Trophoblast cell (in vitro differentiated cells and primary cell): ENCODE results near the gene HSPB6.
"Not testable (repeated sequence)": the region's sequence is repeated elsewhere in the genome, so short reads cannot be mapped to it uniquely, and the experiment has no call there.

ENCODE experiments used
- DNase-seq, 2 donors: peaks; one replicate each; pipeline ENCODE4 v3.0.0-alpha.2; 2016
- H2AFZ ChIP-seq: 2 replicates; pipeline ENCODE4 v1.6.1; 2013; ENCODE audit warnings: low read length, moderate library complexity, mild to moderate bottlenecking; ENCODE audit not compliant: insufficient read depth, poor library complexity
- H2AK5ac ChIP-seq: 2 replicates; pipeline ENCODE4 v1.6.1; 2013; ENCODE audit warnings: mild to moderate bottlenecking, low read length
- H2BK120ac ChIP-seq: 2 replicates; pipeline ENCODE4 v1.6.1; 2013; ENCODE audit warnings: low read length, mild to moderate bottlenecking, moderate library complexity; ENCODE audit not compliant: insufficient read depth, poor library complexity
- H2BK12ac ChIP-seq: 2 replicates; pipeline ENCODE4 v1.6.1; 2013; ENCODE audit warnings: mild to moderate bottlenecking, low read length, moderate library complexity
- H2BK5ac ChIP-seq: 2 replicates; pipeline ENCODE4 v1.6.1; 2013; ENCODE audit warnings: low read length, low read depth, moderate library complexity, mild to moderate bottlenecking; ENCODE audit not compliant: poor library complexity
- H3K14ac ChIP-seq: 2 replicates; pipeline ENCODE4 v1.6.1; 2013; ENCODE audit warnings: mild to moderate bottlenecking, low read length
- H3K18ac ChIP-seq: 2 replicates; pipeline ENCODE4 v1.6.1; 2013; ENCODE audit warnings: mild to moderate bottlenecking, low read length
- H3K23ac ChIP-seq: 2 replicates; pipeline ENCODE4 v1.6.1; 2013; ENCODE audit warnings: low read length
- H3K27ac ChIP-seq: 2 replicates; pipeline ENCODE4 v1.5.1; 2013; ENCODE audit warnings: low read depth, mild to moderate bottlenecking, inconsistent platforms, low read length, moderate library complexity
- H3K27me3 ChIP-seq: 2 replicates; pipeline ENCODE4 v1.6.1; 2013; ENCODE audit warnings: inconsistent platforms, mild to moderate bottlenecking, low read length, moderate library complexity; ENCODE audit not compliant: insufficient read depth
- H3K36me3 ChIP-seq, 2 experiments: 1 replicate in 1 of 2; 2 replicates in 1 of 2; pipeline ENCODE4 v1.6.1; 2013; ENCODE audit warnings: low read length in 2 of 2, mild to moderate bottlenecking in 2 of 2, moderate library complexity in 1 of 2; ENCODE audit not compliant: insufficient read depth in 2 of 2, control insufficient read depth in 1 of 2
- H3K4ac ChIP-seq: 2 replicates; pipeline ENCODE4 v1.6.1; 2013; ENCODE audit warnings: low read depth, mild to moderate bottlenecking, low read length, moderate library complexity
- H3K4me1 ChIP-seq, 2 experiments: 1 replicate in 1 of 2; 2 replicates in 1 of 2; pipeline ENCODE4 v1.6.1; 2013; ENCODE audit warnings: low read length in 2 of 2, mild to moderate bottlenecking in 2 of 2, moderate library complexity in 1 of 2; ENCODE audit not compliant: insufficient read depth in 2 of 2, control insufficient read depth in 1 of 2
- H3K4me2 ChIP-seq: 2 replicates; pipeline ENCODE4 v1.6.1; 2013; ENCODE audit warnings: inconsistent platforms, mild to moderate bottlenecking, low read length, moderate library complexity
- H3K4me3 ChIP-seq: 2 replicates; pipeline ENCODE4 v1.5.1; 2013; ENCODE audit warnings: mild to moderate bottlenecking, low read depth, low read length, inconsistent platforms
- H3K79me1 ChIP-seq: one replicate; pipeline ENCODE4 v1.6.1; 2013; ENCODE audit warnings: low read length
- H3K79me2 ChIP-seq: 2 replicates; pipeline ENCODE4 v1.6.1; 2013; ENCODE audit warnings: low read length, mild to moderate bottlenecking; ENCODE audit not compliant: control insufficient read depth, insufficient read depth, poor library complexity
- H3K9ac ChIP-seq: 2 replicates; pipeline ENCODE4 v1.6.1; 2013; ENCODE audit warnings: mild to moderate bottlenecking, low read length
- H3K9me3 ChIP-seq: 2 replicates; pipeline ENCODE4 v1.6.1; 2013; ENCODE audit warnings: low read depth, mild to moderate bottlenecking, control low read depth, inconsistent platforms, low read length; ENCODE audit not compliant: insufficient read depth
- H4K12ac ChIP-seq: 2 replicates; pipeline ENCODE4 v1.6.1; 2013; ENCODE audit warnings: low read depth, mild to moderate bottlenecking, low read length, moderate library complexity
- H4K8ac ChIP-seq: 2 replicates; pipeline ENCODE4 v1.6.1; 2013; ENCODE audit warnings: low read depth, mild to moderate bottlenecking, low read length, moderate library complexity
- H4K91ac ChIP-seq: one replicate; pipeline ENCODE4 v1.6.1; 2013; ENCODE audit warnings: low read depth, mild to moderate bottlenecking, low read length, moderate library complexity
- WGBS: extraction: QIAGEN DNeasy Blood & Tissue Kit; methylation state at CpG from one replicate; pipeline ENCODE4 v1.1.7; 2013; ENCODE audit warnings: missing lambda C conversion rate; ENCODE audit not compliant: insufficient read length, insufficient coverage; ENCODE audit errors: extremely low coverage; 5-methylcytosine and 5-hydroxymethylcytosine counted together

The HSPB6 gene

GRCh38 chr19:35727053-35727955 is 29.5 kb downstream of the HSPB6 start:
- Histone ChIP-seq H2AFZ (no peak overlapping the region), H3K79me2 (no peaks in the 10 kb centered on the region), H3K4me2 (no peak overlapping the region), H3K4ac (no peak overlapping the region), H3K27me3 (no peaks in the 10 kb centered on the region), H3K4me1 (no peaks in the 10 kb centered on the region), H3K9me3 (no peaks in the 10 kb centered on the region), H3K4me3 (no peak overlapping the region), H4K12ac (no peak overlapping the region), H4K91ac (no peak overlapping the region), H3K23ac (no peak overlapping the region), H3K14ac (no peak overlapping the region), H2BK5ac (no peak overlapping the region), H3K18ac (no peak overlapping the region), H2BK120ac (no peak overlapping the region), H2BK12ac (no peak overlapping the region), H3K79me1 (no peaks in the 10 kb centered on the region), H4K8ac (no peak overlapping the region), H3K9ac (no peak overlapping the region), H2AK5ac (no peak overlapping the region), H3K36me3 (peaks cover 97% of the 10 kb centered on the region in 2 experiments), H3K27ac (no peak overlapping the region)
- no peak for DNase-seq
- no CpG with 5 or more reads among the region's 25 CpGs for WGBS

- H3K9me3 ChIP-seq: no peaks in the 10 kb centered on the region
- H3K27ac ChIP-seq: no peak overlapping the region
- no peak overlapping the region for H3K4ac ChIP-seq
- H3K4me3 ChIP-seq: no peak overlapping the region
- no peak overlapping the region for H3K14ac ChIP-seq
- H3K27me3 ChIP-seq: no peaks in the 10 kb centered on the region
- WGBS: no CpG with 5 or more reads among the region's 23 CpGs
- H3K18ac ChIP-seq: no peak overlapping the region
- H2BK12ac ChIP-seq: no peak overlapping the region
- no peak overlapping the region for H3K9ac ChIP-seq
- no peak for DNase-seq
- no peak overlapping the region for H4K91ac ChIP-seq
- no peak overlapping the region for H2BK120ac ChIP-seq
- H3K79me1 ChIP-seq: no peaks in the 10 kb centered on the region
- H2BK5ac ChIP-seq: no peak overlapping the region
- no peak overlapping the region for H2AFZ ChIP-seq
- no peaks in the 10 kb centered on the region for H3K4me1 ChIP-seq
- H3K79me2 ChIP-seq: no peaks in the 10 kb centered on the region
- no peak overlapping the region for H3K23ac ChIP-seq
- H2AK5ac ChIP-seq: no peak overlapping the region
- H4K12ac ChIP-seq: no peak overlapping the region
- H3K36me3 ChIP-seq: peaks cover 93 to 94% of the 10 kb centered on the region in 2 experiments
- no peak overlapping the region for H4K8ac ChIP-seq
- H3K4me2 ChIP-seq: no peak overlapping the region
Measured at GRCh38 chr19:35725216-35725861, 31.5 kb downstream of the HSPB6 start.

- no peak overlapping the region for H2BK12ac ChIP-seq
- H4K12ac ChIP-seq: no peak overlapping the region
- no peak overlapping the region for H3K4me2 ChIP-seq
- no peak overlapping the region for H3K18ac ChIP-seq
- H2AK5ac ChIP-seq: no peak overlapping the region
- no peak overlapping the region for H3K4ac ChIP-seq
- no peak overlapping the region for H3K9ac ChIP-seq
- H2BK120ac ChIP-seq: no peak overlapping the region
- no peak overlapping the region for H3K14ac ChIP-seq
- no peaks in the 10 kb centered on the region for H3K79me2 ChIP-seq
- no peak overlapping the region for H3K23ac ChIP-seq
- peaks cover 93 to 94% of the 10 kb centered on the region in 2 experiments for H3K36me3 ChIP-seq
- no peak overlapping the region for H2BK5ac ChIP-seq
- H3K4me3 ChIP-seq: no peak overlapping the region
- no peak overlapping the region for H2AFZ ChIP-seq
- no peak overlapping the region for H3K27ac ChIP-seq
- H3K79me1 ChIP-seq: no peaks in the 10 kb centered on the region
- no peaks in the 10 kb centered on the region for H3K4me1 ChIP-seq
- no peak for DNase-seq
- no peak overlapping the region for H4K8ac ChIP-seq
- H3K9me3 ChIP-seq: no peaks in the 10 kb centered on the region
- no peaks in the 10 kb centered on the region for H3K27me3 ChIP-seq
- no CpG with 5 or more reads among the region's 12 CpGs for WGBS
- no peak overlapping the region for H4K91ac ChIP-seq
Measured at GRCh38 chr19:35724560-35724959, 32.3 kb downstream of the HSPB6 start.

GRCh38 chr19:35724132-35724531 is 32.7 kb downstream of the HSPB6 start:
- not testable (repeated sequence) for H3K79me2 ChIP-seq, H3K27me3 ChIP-seq, H3K4me2 ChIP-seq, H3K23ac ChIP-seq, H3K18ac ChIP-seq, H4K12ac ChIP-seq, H2BK12ac ChIP-seq, H2BK120ac ChIP-seq, H2AK5ac ChIP-seq, H4K8ac ChIP-seq, H4K91ac ChIP-seq, H2BK5ac ChIP-seq, H3K4me3 ChIP-seq, H3K4me1 ChIP-seq, H3K9ac ChIP-seq, H3K79me1 ChIP-seq, DNase-seq, H3K27ac ChIP-seq, H3K9me3 ChIP-seq, H2AFZ ChIP-seq, H3K4ac ChIP-seq, H3K14ac ChIP-seq
- WGBS: no CpG with 5 or more reads among the region's 7 CpGs
- peaks cover 89 to 90% of the 10 kb centered on the region in 2 experiments for H3K36me3 ChIP-seq
